ENCODE measurements around the gene SHROOM1. TPM values are rescaled to one million over a fixed set of nuclear protein-coding genes. Genes with fewer than 3 reads are reported as not detected.
"Not testable (repeated sequence)": the region's sequence is repeated elsewhere in the genome, so short reads cannot be mapped to it uniquely, and the experiment has no call there.

SHROOM1 gene
- total and polyA plus RNA-seq, 2 donors (not counting 1 experiment from before 2014, with no cell fraction given) = 1.3 to 2.3 TPM

GRCh38 chr5:132804219-132804618 is 26.2 kb downstream of the SHROOM1 start:
- H4K20me1 ChIP-seq (ENCODE audit: control insufficient read depth, insufficient read depth, low read length, poor library complexity, severe bottlenecking); H3K4me3 Mint-ChIP-seq; H3K9me3 ChIP-seq (ENCODE audit: control extremely low read depth in 1 of 3, control insufficient read depth in 2 of 3, insufficient read depth in 1 of 3, low read length in 2 of 3); H3K79me2 ChIP-seq (ENCODE audit: control insufficient read depth, insufficient read depth, low read length); POLR2A ChIA-PET; H3K36me3 ChIP-seq (replicated peaks in 1 of 2; ENCODE audit: control extremely low read depth in 1 of 2, control insufficient read depth in 1 of 2, extremely low read depth in 1 of 2, insufficient read depth in 2 of 2, low read length in 1 of 2); H3K27ac ChIP-seq (ENCODE audit: low read length in 2 of 2); H3K9me3 Mint-ChIP-seq (ENCODE audit: insufficient read depth); H3K9ac ChIP-seq (ENCODE audit: low read length); H3K4me1 Mint-ChIP-seq; ATAC-seq (ENCODE audit: low read depth); H3K4me2 ChIP-seq (replicated peaks; ENCODE audit: low read depth, low read length, poor library complexity, severe bottlenecking); intact Hi-C loops (cut with micrococcal nuclease); H3K4me1 ChIP-seq (ENCODE audit: control insufficient read depth in 2 of 2, insufficient read depth in 2 of 2, low read length in 2 of 2); DNase-seq; H2AFZ ChIP-seq (ENCODE audit: insufficient read depth, low read depth, low read length, poor library complexity, severe bottlenecking); H3K27ac Mint-ChIP-seq; H3K4me3 ChIP-seq (ENCODE audit: control extremely low read depth in 1 of 5, extremely low read depth in 1 of 5, insufficient read depth in 1 of 5, low read depth in 2 of 5, low read length in 4 of 5); CTCF ChIA-PET: not testable (repeated sequence)
- H3K27me3 ChIP-seq (replicated peaks in 1 of 4; ENCODE audit: control extremely low read depth in 1 of 4, control insufficient read depth in 3 of 4, insufficient read depth in 4 of 4, low read length in 3 of 4) = peaks cover 0 to 15% (median 9%) of the 10 kb centered on the region in 4 experiments
- peaks cover 44% of the 10 kb centered on the region for H3K27me3 Mint-ChIP-seq
- WGBS (ENCODE audit: insufficient coverage) = no CpG with 5 or more reads among the region's 1 CpG

GRCh38 chr5:132802685-132803066 is 27.8 kb downstream of the SHROOM1 start:
- no CpG with 5 or more reads among the region's 5 CpGs for WGBS (ENCODE audit: insufficient coverage)
- H3K27ac ChIP-seq (ENCODE audit: low read length in 2 of 2); H3K27ac Mint-ChIP-seq; H4K20me1 ChIP-seq (ENCODE audit: control insufficient read depth, insufficient read depth, low read length, poor library complexity, severe bottlenecking); DNase-seq; H3K79me2 ChIP-seq (ENCODE audit: control insufficient read depth, insufficient read depth, low read length); intact Hi-C loops (cut with micrococcal nuclease); H3K9ac ChIP-seq (ENCODE audit: low read length); POLR2A ChIA-PET; ATAC-seq (ENCODE audit: low read depth); H3K4me1 ChIP-seq (ENCODE audit: control insufficient read depth in 2 of 2, insufficient read depth in 2 of 2, low read length in 2 of 2); H3K4me3 ChIP-seq (ENCODE audit: control extremely low read depth in 1 of 5, extremely low read depth in 1 of 5, insufficient read depth in 1 of 5, low read depth in 2 of 5, low read length in 4 of 5); H3K4me1 Mint-ChIP-seq; H3K36me3 ChIP-seq (replicated peaks in 1 of 2; ENCODE audit: control extremely low read depth in 1 of 2, control insufficient read depth in 1 of 2, extremely low read depth in 1 of 2, insufficient read depth in 2 of 2, low read length in 1 of 2); H2AFZ ChIP-seq (ENCODE audit: insufficient read depth, low read depth, low read length, poor library complexity, severe bottlenecking); H3K9me3 ChIP-seq (ENCODE audit: control extremely low read depth in 1 of 3, control insufficient read depth in 2 of 3, insufficient read depth in 1 of 3, low read length in 2 of 3); H3K9me3 Mint-ChIP-seq (ENCODE audit: insufficient read depth); H3K4me3 Mint-ChIP-seq; H3K4me2 ChIP-seq (replicated peaks; ENCODE audit: low read depth, low read length, poor library complexity, severe bottlenecking): not testable (repeated sequence)
- CTCF ChIA-PET = interaction anchor here (1.3 to 3.3 kb wide), 2 partner anchors 17 to 27 kb away, joined by 7 to 15 read pairs; partner anchors contain the start of gene SHROOM1
- H3K27me3 ChIP-seq (replicated peaks in 1 of 4; ENCODE audit: control extremely low read depth in 1 of 4, control insufficient read depth in 3 of 4, insufficient read depth in 4 of 4, low read length in 3 of 4) = peaks cover 0 to 14% (median 11%) of the 10 kb centered on the region in 4 experiments
- H3K27me3 Mint-ChIP-seq = peaks cover 46% of the 10 kb centered on the region

Data from B cell (primary cell).